Stimulated activated CD8-positive, alpha-beta memory T cell treated with anti-CD3 and anti-CD28 coated beads, Interleukin-4, amount 100 ng/mL, for 1 hour (primary cell): ENCODE measurements around the gene MFNG.

Source experiments
- DNase-seq, 2 donors: peaks; one replicate each; pipeline ENCODE4 v3.0.0-alpha.2; 2020; ENCODE audit warnings: low read depth in 2 of 2, low spot score in 1 of 2

The MFNG gene

GRCh38 chr22:37454857-37455686 is 31.1 kb downstream of the MFNG start:
- no peak for DNase-seq

DNA sequence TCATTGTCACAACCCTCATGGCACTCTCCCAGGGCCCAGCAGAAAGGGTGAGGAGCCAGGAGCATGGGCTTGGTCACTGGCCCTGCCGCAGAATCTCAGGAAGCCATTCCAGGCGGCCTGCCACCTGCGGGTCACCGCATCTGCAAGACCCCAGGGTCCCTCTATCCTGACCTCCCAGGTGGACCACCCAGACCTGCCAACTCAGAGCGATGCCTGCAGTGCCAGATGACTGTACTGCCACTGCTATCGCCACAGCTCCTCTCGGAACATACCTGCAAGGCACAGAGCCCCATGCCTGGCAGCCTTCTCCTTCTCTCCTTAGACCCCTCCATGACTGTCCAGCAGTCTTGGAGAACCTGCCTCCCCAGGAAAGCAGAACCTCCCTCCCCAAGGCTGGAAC is 32.5 kb downstream of the MFNG start:
- DNase-seq, result no peak

DNA sequence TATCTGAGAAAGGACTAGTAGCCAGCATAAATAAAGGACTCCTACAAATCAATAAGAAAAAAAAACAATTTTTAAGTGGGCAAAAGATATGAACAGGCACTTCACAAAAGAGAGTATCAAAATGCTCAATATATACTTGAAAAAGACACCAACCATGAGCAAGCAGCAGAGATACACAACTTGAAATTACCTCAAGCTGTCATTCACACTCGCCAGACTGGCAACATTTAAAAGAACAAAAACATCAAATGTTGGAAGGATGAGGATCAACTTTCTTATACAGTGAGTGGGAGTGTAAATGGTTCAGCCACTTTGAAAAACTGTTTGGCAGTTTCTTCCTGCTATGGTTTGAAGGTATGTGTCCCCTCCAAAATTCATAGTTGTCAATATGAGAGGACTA is 35.0 kb downstream of the MFNG start:
- DNase-seq, result no peak

GRCh38 chr22:37449331-37450001 is 36.7 kb downstream of the MFNG start:
- DNase-seq, result no peak

GRCh38 chr22:37448516-37449127 is 37.6 kb downstream of the MFNG start:
- DNase-seq, result no peak

DNA sequence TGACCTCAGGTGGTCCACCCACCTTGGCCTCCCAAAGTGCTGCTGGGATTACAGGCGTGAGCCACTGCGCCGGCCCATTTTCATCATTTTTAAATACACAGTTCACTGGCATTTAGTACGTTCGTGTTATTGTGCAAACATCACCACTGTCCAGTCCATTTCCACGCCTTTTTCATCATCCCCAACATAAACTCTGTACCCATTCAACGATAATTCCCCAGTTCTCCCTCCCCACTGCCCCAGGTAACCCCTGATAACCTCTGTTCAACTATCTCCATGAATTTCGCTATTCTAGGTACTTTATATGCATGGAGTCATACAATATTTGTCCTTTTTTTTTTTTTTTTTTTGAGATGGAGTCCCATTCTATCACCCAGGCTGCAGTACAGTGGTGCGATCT is 40.7 kb downstream of the MFNG start:
- DNase-seq, result no peak

- DNase-seq, result no peak
Measured at GRCh38 chr22:37443977-37444376, 42.2 kb downstream of the MFNG start.

- no peak for DNase-seq
Measured at GRCh38 chr22:37443086-37443485, 43.1 kb downstream of the MFNG start.

DNA sequence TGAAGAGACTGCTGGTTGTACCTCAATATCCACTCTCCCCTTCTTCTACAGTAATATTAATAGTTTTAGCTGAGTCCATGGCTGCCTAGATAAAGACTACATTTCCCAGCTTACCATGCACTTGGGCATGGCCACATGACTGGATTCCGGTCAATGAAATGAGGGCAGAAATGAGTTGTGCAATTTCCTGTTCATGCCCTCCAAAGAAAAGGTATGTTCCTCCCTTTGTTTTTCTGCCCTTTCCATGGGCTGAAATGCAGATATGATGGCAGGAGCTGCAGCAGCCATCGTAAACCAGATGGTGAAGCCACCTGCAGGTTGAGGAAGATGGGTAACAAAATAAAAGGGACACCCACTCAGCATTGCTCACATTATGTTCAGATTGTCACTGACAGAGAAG is 43.6 kb downstream of the MFNG start:
- DNase-seq, result no peak

GRCh38 chr22:37442135-37442534 is 44.0 kb downstream of the MFNG start:
- no peak for DNase-seq

- DNase-seq, result no peak
Measured at GRCh38 chr22:37440875-37441274, 45.3 kb downstream of the MFNG start.

DNA sequence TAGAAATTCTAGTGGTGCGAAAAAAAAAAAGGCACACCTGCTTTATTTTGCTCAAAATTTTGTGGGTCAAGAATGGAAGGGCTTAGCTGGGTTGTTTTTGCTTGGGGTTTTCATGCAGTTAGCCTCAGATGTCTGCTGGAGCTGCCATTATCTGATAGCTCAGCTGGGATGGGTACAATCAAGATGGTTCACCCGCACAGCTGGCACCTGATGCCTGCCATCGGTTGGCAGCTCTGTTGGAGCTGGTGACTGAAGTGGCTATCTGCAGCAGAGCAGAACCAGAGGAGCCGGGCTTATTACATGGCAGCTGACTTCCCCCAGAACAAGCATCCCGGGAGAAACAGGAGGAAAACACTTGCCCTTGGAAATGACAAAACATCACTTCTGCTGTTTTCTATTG is 46.8 kb downstream of the MFNG start:
- no peak for DNase-seq

DNA sequence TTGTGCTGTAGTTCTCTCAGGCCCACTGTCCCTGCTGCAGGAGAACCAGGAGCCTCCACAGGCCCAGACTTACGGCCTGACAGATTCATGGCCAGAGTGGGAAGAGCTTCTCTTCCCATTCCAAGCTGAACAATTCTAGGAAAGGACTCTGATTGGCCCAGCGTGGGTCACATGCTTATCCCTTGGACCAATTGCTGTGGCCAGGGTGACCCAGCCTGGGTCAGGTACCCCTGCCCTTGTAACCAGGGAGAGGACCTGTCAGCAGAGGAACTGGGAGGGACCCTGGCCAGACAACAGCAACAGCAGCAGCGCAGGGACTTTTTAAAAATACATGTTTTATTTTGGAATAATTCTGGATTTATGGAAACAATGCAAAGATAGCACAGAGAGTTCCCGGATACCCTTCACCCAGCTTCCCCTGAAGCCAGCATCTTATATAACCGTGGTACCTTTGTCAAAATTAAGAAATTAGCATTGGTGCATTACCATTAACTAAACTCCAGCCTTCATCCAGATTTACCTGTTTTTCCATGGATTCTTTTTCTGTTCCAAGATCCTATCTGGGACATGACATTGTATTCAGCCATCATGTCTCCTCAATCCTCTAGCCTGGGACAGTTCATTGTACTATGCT is 50.1 kb downstream of the MFNG start:
- DNase-seq, result no peak

DNA sequence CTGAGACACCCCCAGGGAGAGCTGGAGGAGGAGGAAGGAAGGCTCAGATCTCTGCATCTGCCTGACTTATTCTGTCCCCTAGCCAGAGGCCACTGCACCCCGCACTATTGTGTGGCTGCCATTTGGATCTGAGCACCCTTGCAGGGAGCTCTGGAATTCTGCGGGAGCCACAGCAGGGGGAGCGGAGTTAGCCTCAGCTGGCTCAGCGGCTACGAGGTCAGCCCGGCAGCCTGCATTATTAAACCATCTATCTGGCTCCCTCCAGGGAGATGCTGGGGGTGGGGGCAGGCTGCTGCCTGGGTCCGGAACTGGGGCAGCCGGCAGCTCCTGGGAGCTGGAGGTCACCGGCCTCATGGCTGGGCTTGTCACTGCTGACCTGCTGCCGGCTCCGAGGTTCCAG is 52.4 kb downstream of the MFNG start:
- no peak for DNase-seq

DNA sequence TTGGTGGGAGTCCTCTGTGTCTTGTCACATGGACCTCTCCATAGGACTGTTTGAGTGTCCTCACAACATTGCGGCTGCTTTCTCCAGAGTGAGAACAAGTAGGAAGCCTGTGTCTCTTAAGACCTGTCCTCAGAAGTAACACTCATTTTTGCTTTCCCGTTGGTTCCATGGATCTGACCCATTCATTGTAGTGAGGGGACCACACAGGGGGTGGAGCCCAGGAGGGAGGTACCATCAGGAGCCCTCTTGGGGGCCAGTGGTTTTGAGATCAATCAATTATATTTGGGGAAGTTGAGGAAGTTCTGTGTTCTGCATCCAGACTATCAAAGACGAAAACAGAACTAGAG is 53.5 kb downstream of the MFNG start:
- DNase-seq, result no peak

- DNase-seq, result no peak
Measured at GRCh38 chr22:37431801-37432707, 54.1 kb downstream of the MFNG start.

DNA sequence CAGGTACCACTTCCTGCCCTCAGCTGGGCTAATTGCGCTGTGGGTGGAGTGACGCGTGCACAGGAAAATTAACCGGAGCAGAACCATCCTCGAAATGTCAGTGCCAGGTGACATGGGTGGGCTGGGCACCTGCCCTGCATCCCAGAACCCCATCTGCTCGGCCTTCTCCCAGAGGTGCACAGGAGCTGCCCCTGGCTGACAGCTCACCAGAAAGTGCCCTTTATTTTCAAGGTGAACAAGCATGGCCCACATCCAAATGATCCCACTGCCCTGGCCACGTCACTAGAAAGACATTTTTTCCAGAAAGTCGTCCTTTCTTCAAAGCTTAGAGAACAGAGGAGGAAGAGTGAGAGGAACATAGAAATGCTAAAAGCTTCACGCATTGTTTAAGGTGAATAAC is 54.8 kb downstream of the MFNG start:
- DNase-seq, result no peak

GRCh38 chr22:37430941-37431340 is 55.2 kb downstream of the MFNG start:
- DNase-seq, result no peak

DNA sequence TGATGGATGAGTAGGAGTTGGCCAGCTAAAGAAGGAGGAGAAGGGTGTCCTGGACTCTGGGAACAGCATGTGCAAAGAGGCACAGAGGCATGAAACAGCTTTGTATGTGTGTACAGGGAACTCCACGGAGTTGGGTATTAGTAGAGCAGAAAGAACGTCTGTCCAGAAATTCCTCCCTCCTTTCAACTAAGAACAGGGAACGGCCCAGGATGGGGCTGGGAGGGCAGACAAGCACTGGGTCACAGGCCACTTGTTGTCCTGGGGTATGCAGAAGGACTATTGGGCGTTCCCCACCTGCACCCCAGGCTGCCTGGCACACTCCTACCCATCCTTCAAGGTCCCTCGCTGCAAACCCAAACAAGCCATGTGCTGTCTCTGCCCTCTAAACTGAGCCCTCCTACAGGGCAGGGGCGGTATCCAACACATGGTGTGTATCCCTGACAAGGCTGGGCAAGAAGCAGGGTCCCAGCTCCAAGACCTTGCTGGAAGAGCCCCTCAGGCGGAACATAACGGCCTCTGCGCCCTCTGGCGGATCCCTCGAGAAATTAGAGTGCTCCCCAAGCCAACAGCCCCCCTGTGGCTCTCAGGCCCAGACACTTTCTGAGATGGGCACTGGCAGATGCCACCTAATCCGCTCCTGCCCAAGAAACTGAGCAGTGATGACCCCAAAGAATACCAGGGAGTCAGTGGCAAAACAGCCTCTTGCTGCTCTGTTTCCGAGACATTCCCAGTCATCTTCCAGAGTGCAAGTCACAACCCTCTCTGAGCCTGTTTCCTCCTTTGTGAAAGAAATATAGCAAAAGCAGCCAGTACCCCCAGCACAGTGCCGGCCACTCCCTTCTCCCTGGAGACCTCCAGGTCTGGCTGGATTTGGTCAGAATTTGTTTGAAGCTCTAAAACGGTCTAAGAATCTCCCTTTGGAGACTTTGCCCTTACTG is 57.3 kb downstream of the MFNG start:
- DNase-seq, result peak; percentile 25 to 48
